K562 (cell line): Measurements from ENCODE around the gene DCAF15. TPM values are rescaled to one million over a fixed set of nuclear protein-coding genes. Genes with fewer than 3 reads are reported as not detected.

Source experiments
- GABPB1 ChIP-seq: sonication (generic); formaldehyde crosslinking; IDR thresholded peaks from 2 replicates; pipeline ENCODE4 v1.8.0; 2022; ENCODE audit warnings: mild to moderate bottlenecking, missing genetic modification reagents
- RHOXF2B ChIP-seq: fragments of 250-450 bp; sonication (Bioruptor Pico); conservative IDR thresholded peaks from 2 replicates; pipeline ENCODE4 v1.5.1; 2021
- TRIM24 ChIP-seq, 2 experiments: fragments of 450-650 bp; IDR thresholded peaks; 2 replicates each; pipeline ENCODE4 v1.6.1; 2016
- TRIM28 ChIP-seq: fragments of 450-650 bp; IDR thresholded peaks from 2 replicates; pipeline ENCODE4 v1.6.1; 2017
- ZNF764 ChIP-seq: fragments of 250-450 bp; sonication (Bioruptor Pico); IDR thresholded peaks from 2 replicates; pipeline ENCODE4 v1.4.0; 2020; ENCODE audit warnings: low read depth, mild to moderate bottlenecking, moderate library complexity
- polyA plus RNA-seq, 8 experiments: library from polyadenylated mRNA; depleted of rRNA in 4 of 8; stranded (reverse) in 5 of 8; unstranded in 3 of 8; fragments of >200 nt; fragmentation: Nextera tagmentation in 2 of 8; fragmentation: Illumina TruSeq in 1 of 8; extraction: Ambion mirVana in 2 of 8; extraction: Trizol in 1 of 8; gene quantifications; 2 replicates each; pipeline versions ENCODE4 v1.2.1 to v1.2.3, GENCODE V29; 2011 to 2014; ENCODE audit warnings: inconsistent platforms in 1 of 8, missing spikeins in 1 of 8
- total RNA-seq, 7 experiments: library from RNA; depleted of rRNA in 6 of 7; stranded (reverse); fragments of >200 nt in 6 of 7; fragmentation: Illumina TruSeq in 2 of 7; extraction: Trizol in 2 of 7; gene quantifications; 2 replicates each; pipeline versions ENCODE4 v1.2.1 to v1.2.3, GENCODE V29; 2011 to 2021; ENCODE audit warnings: low replicate concordance in 1 of 7
- TF ChIP-seq, protein P1 (sequence below): fragments of 450-650 bp; IDR thresholded peaks from 2 replicates; pipeline ENCODE4 v1.6.1; 2016; ENCODE audit warnings: mild to moderate bottlenecking
- TF ChIP-seq, protein P2 (sequence below), 2 experiments: fragments of 450-650 bp in 1 of 2; sonication (generic) in 1 of 2; formaldehyde crosslinking; conservative IDR thresholded peaks; 2 replicates each; pipeline versions ENCODE4 v1.4.0 to v1.8.1; 2020 to 2022; ENCODE audit warnings: mild to moderate bottlenecking in 1 of 2, missing genetic modification reagents in 1 of 2
- TF ChIP-seq, protein P3 (sequence below): IDR thresholded peaks from 2 replicates; pipeline ENCODE4 v1.6.1; 2012; ENCODE audit warnings: low read depth, low read length, improper control_type of control experiment, borderline replicate concordance
- TF ChIP-seq, protein P4 (sequence below), 3 experiments: IDR thresholded peaks in 2 of 3; conservative IDR thresholded peaks in 1 of 3; 2 replicates each; pipeline ENCODE4 v1.5.1; 2011 to 2012; ENCODE audit warnings: low read length in 3 of 3, mild to moderate bottlenecking in 3 of 3, control low read depth in 2 of 3, improper control_type of control experiment in 1 of 3, inconsistent platforms in 1 of 3, low read depth in 1 of 3, mixed read lengths in 1 of 3, moderate library complexity in 1 of 3; ENCODE audit not compliant: insufficient read depth in 2 of 3

Gene DCAF15
- total and polyA plus RNA-seq, 9 of the 15 experiments (the other 6 are each of a cell fraction or from before 2014, with no cell fraction given): 0.17 to 68.5 (median 27.7) TPM

DNA sequence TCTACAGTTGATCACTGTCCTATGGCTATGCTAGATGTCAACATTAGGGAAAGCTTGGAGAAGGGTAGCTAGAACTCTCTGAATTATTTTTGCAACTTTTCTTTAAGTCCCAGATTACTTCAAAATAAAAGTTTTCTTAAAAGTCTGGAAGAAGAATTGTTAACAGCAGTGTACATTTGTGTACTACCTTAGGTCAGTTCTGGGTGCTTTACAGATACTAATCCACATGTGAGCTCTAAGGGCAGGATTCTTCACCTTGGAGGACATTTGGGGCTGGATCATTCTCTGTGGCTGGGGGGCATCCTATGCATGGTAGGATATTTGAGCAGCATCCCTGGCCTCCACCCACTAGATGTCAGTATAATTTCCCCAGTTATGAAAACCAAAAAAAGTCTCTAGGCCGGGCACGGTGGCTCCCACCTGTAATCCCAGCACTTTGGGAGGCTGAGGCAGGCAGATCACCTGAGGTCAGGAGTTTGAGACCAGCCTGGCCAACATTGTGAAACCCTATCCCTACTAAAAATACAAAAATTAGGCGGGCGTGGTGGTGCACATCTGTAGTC is 49.2 kb upstream of the DCAF15 start (continued):
- TF ChIP-seq, protein P1, sequence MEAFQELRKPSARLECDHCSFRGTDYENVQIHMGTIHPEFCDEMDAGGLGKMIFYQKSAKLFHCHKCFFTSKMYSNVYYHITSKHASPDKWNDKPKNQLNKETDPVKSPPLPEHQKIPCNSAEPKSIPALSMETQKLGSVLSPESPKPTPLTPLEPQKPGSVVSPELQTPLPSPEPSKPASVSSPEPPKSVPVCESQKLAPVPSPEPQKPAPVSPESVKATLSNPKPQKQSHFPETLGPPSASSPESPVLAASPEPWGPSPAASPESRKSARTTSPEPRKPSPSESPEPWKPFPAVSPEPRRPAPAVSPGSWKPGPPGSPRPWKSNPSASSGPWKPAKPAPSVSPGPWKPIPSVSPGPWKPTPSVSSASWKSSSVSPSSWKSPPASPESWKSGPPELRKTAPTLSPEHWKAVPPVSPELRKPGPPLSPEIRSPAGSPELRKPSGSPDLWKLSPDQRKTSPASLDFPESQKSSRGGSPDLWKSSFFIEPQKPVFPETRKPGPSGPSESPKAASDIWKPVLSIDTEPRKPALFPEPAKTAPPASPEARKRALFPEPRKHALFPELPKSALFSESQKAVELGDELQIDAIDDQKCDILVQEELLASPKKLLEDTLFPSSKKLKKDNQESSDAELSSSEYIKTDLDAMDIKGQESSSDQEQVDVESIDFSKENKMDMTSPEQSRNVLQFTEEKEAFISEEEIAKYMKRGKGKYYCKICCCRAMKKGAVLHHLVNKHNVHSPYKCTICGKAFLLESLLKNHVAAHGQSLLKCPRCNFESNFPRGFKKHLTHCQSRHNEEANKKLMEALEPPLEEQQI: no peak
- TF ChIP-seq, protein P2, sequence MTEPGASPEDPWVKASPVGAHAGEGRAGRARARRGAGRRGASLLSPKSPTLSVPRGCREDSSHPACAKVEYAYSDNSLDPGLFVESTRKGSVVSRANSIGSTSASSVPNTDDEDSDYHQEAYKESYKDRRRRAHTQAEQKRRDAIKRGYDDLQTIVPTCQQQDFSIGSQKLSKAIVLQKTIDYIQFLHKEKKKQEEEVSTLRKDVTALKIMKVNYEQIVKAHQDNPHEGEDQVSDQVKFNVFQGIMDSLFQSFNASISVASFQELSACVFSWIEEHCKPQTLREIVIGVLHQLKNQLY (CRISPR knock-in tag; conservative IDR thresholded peaks at IDR 0.05): no peak
- TF ChIP-seq GABPB1 (CRISPR knock-in tag): no peak
- TF ChIP-seq, protein P3, sequence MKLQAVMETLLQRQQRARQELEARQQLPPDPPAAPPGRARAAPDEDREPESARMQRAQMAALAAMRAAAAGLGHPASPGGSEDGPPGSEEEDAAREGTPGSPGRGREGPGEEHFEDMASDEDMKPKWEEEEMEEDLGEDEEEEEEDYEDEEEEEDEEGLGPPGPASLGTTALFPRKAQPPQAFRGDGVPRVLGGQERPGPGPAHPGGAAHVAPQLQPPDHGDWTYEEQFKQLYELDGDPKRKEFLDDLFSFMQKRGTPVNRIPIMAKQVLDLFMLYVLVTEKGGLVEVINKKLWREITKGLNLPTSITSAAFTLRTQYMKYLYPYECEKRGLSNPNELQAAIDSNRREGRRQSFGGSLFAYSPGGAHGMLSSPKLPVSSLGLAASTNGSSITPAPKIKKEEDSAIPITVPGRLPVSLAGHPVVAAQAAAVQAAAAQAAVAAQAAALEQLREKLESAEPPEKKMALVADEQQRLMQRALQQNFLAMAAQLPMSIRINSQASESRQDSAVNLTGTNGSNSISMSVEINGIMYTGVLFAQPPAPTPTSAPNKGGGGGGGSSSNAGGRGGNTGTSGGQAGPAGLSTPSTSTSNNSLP: no peak
- TF ChIP-seq RHOXF2B: no peak
- no peak for TF ChIP-seq ZNF764 (CRISPR knock-in tag)
- TF ChIP-seq TRIM28: no peak
- TF ChIP-seq, protein P4, sequence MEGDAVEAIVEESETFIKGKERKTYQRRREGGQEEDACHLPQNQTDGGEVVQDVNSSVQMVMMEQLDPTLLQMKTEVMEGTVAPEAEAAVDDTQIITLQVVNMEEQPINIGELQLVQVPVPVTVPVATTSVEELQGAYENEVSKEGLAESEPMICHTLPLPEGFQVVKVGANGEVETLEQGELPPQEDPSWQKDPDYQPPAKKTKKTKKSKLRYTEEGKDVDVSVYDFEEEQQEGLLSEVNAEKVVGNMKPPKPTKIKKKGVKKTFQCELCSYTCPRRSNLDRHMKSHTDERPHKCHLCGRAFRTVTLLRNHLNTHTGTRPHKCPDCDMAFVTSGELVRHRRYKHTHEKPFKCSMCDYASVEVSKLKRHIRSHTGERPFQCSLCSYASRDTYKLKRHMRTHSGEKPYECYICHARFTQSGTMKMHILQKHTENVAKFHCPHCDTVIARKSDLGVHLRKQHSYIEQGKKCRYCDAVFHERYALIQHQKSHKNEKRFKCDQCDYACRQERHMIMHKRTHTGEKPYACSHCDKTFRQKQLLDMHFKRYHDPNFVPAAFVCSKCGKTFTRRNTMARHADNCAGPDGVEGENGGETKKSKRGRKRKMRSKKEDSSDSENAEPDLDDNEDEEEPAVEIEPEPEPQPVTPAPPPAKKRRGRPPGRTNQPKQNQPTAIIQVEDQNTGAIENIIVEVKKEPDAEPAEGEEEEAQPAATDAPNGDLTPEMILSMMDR (IDR thresholded peaks at IDR 0.05 in 2 of 3, conservative IDR thresholded peaks at IDR 0.05 in 1 of 3; ENCODE audit: insufficient read depth in 2 of 3, low read depth in 1 of 3, low read length in 3 of 3): peak; percentile 42 to 54 (median 48)
- TF ChIP-seq TRIM24 (IDR thresholded peaks at IDR 0.05): peak in 1 of 2 experiments; percentile 13; a peak in 1 of 4 replicates
- TF ChIP-seq, all 486 proteins: peak for 5
